ENCODE results near the gene SPOP.
"Not testable (repeated sequence)": the region's sequence is repeated elsewhere in the genome, so short reads cannot be mapped to it uniquely, and the experiment has no call there.

The SPOP gene

DNA sequence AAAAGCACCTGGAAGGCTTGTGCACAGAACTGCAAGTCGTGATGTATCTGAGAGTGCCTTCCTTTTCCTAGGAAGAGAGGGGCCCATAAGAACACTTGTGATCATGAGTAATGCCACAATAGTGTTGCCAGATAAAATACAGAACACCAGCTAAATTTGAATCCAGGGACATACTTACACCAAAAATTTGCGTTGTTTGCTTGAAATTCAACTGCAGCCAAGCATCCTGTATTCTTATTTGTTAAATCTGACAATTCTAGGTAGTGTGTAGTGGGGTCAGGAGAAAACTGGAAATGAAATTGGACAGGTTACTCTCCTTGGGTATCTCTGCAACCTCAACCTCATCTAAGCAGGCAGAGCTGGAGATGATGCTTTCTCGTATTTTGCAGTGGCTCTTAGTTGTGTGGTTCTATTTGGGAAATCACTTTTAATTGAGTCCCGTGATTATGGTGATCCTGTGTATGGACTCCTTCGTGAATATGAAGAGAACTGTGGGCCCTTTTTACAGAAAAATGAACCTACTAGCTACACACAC, 17.9 kb upstream of the SPOP start:
- DNase-seq: no peak

DNA sequence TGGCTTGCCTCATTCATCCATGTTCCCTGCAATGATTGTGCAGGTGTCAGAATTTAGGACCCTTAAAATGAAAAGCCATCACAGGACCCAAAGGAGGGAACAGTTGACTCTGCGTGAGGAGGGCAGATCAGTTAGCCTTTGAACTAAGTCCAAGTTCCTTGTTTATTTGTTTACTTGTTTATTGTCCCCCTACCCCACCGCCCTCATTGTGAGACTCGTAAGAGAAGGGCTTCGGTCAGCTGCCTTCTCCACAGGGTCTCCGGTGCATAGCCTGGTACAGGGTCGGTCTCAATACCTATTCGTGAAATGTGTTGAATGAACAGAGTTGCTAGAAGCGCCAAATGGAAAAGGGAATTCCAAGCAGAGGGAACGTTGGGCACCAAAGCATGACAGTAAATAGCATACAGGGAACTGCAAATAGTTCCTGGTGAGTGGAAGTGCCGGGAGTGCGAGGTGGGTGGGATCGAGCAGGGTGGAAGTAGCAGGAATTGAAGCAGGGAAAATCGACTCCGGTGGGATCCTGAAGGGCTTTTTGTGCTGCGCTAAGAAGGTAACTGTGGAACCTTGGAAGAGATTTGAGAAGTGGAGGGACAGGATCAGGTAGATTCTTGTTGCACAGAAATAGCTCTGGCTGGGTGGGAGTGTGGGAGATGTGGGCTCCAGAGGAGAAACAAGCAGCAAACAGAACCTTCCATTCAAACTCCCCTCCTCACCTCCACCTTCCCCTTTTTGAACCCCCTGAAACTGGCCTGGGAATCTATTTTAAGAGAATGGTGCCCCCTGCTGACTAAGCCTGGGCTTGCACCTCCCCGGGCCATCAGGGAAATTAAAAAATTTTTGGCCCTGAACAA, 17.2 kb upstream of the SPOP start:
- DNase-seq: peak; percentile 73

DNA sequence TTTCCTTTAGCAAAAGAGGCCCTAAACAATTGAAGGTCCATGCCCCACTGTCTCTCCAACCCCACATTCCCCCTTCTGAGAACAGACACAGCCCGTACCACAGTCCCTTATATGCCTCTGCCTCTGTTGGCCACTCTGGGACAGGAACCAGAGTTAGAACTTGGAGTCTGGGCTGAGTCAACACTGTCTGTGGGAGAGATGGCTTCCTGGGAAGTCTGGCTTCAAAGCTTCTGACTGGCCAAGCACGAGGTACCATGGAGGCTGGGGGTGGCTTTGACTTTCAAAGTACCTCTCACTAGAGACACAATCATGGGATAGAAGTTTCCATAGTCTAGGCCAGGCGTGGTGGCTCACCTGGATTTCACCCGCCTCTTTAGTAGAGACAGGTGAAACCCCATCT, 14.9 kb upstream of the SPOP start:
- no peak for DNase-seq

DNA sequence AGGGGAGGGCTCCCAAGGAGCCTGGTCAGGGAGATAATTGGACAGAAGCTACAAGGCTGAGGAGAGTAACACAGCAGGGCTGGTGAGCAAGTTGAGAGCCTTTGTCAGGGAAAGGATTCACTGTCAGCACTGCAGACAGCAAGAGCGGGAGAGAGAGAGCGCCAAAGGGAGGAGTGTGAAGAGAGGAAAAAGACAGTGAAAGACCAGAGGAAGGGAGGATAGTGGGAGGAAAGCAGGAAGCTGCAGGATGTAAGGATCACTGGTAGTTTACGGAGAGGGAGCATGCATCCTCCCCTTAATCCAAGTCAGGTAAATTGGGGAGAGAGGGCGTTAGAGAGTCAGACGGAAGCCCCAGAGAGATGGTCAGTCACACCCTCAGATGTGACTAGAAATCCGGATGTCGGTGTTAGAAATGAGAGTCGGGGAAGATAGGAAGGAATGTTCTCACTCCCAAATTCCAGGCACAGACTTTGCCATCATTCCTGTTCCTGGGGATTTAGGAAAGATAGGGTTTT, 13.8 kb upstream of the SPOP start:
- DNase-seq: no peak

DNA sequence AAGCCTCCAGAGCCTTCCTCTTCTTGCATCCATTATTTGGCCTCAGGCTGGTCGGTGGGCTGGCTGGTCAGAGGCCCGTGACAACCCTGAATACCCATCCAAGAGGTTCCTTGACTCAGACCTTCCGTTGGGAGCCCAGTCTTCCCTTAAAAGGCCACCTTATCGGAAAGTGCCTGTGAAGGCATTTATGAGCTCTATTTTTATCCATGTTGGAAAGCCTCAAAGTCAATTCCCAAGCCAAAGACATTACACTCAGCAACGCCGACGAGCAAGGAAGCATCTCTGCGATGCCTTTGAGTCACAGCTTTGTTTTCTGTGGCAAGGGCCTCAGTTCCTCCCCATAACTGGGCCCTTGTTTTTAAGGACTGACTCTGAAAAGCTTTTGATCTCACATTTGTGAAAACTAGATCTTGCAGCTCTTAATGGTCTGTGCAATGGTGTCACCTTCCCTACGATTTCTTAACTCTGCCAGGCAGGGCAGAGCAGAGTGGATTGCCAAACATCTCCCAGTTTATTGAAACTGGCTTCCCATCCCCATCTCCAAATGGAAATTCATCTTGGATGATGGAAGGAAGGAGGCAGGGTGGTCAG, 13.3 kb upstream of the SPOP start:
- DNase-seq: no peak

DNA sequence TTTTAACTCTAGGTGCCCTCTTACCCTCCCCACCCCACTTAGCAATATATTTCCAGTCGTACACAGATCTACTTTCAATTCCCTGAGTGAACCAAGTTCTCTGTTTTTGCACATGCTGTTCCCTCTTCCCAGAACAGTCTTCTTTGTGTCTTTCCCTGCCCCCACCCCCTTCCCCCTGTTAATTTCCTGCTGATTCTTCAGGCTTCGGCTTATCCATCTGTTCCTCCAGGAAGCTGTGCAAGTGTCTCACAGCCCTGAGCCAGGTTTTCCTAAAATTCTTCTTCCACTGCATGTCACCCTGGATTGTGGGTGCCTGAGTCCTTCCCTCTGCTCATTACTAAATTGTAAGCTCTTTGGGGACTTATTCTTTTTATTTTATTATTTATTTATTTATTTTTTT, 12.4 kb upstream of the SPOP start:
- no peak for DNase-seq

DNA sequence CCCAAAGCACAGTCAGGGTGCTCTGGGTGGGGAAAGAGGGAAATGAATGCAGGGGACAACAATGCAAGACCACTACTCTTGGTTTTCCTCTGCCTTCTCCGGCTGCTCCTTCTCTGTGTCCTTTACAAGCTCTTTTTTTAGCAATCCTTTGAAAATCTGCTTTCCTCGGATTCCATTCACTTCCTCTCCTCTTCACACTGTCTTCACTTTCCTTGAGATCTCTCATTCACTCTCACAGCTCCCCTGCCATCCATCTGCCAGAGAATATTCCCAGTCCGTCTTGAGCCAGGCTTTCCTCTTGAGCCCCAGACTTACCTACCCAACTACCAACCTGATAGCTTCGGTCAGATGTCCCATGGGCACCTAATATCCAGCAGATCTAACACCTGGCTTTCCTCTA, 11.0 kb upstream of the SPOP start:
- no peak for DNase-seq

DNA sequence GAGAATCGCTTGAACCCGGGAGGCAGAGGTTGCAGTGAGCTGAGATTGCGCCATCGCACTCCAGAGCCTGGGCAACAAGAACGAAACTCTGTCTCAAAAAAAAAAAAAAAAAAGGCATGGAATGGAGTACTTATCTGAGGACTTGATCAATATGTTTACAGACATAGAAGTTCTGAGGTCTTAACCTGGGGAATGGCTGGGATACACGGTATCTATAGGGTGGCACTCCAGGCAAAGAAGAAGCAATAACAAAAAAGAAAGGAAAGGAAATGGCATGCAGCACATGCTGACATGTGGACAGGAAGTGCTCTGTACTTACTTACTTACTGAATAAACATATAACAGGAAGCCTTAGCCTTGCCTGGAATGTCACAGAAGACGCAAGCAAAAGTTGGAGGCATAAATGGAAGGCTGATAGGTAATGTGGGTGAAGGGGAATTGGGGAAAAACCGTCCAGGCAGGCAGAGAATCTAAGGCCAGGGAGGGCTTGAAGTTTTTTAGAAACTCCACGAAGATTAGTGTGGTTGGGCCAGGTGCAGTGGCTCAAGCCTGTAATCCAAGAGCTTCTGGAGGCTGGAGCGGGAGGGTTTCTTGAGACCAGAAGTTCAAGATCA, 10.1 kb upstream of the SPOP start:
- DNase-seq: peak; percentile 19

DNA sequence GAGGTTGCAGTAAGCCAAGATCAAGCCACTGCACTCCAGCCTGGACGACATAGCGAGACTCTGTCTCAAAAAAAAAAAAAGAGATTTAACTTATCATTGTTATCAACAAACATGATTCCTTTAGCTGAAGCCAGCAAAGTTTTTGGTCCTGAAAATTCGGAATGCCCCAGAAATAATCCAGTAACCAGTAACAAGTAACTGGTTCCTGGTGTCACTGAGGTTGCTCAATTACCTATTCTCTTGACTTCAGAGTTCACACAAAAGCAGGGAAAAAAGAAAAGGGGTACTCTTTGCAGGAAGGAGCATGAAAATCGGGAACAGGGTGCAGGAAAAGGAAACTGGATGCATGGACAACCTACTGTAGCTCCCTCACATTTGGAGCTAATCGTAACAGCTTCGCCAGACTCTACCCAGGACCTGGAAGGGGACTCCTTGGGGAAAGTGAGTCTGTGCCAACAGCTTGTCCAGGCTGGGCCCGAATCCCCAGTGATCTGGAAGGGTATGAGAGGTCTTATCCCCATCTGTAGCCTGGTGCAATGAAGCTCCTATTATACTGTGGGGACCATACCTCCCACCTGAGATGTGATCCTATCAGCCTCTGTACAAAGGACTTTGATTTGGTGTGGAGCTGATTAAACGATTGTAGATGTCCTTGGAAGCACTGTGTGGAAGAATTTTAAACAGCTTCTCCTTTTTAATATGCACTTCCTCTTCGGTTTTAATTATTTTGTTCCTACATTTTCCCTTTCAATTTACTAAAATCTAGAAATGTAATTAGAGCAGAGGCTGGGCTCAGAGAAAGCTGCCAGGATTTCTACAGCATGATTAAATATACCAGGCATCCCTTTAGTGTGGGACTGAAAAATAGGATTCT, 3.4 kb upstream of the SPOP start:
- DNase-seq: no peak

DNA sequence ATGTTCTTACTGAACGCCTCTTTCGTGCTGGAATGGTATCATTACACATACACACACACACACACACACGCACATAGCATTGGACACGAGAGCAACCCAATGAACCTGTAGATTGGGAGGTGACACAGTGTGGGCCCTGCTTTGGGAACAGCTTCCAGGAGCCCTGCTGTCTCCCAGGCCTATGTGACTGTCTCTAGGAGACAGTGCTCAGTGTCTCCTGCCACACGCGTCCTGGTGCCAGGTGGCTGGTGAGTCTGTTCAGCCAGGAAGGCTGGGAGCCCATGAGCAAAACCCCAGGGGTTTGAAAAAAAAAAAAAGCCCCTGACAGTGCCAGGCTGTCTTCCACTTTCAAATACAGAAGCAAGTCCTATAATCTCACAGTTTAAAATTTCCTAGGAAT, 2.4 kb upstream of the SPOP start:
- DNase-seq: no peak

DNA sequence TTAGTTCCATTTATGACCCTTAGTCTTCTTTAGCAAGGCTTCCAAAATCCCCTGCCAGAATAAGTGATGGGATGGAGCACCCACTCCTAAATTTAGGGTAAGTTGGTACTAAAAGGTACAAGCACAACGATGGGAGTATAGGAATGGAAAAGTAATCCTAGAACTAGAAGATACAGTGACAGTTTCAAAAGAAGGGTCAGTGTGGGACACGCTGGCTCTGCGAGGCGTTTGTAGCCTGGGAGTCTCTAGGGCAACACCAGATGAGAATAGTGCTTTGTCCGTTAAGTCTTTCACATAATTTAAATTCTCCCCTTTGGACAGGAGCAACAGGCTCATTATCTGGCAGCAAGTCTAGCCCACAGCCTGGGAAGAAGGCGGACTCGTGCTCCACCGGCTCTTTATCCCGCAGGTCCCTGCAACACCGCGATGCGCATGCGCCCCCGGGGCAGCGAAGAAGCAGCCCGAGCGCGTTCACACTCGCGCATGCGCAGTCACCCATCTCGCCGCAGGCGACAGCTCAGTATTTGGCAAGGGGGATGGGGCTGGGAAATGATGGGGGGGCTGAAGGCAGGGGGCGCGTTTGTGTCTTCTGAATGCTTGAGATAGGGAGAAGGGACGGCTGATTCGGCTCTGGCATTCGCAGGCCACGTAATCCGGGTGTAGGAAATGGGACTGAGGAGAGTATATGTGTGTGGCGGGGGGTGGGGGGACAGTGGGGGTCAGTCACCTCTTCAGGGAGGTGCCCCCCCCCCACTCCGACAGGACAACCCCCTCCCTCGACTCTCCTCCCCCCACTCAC, 564 bp downstream of the SPOP start:
- peak; percentile 97 for DNase-seq

DNA sequence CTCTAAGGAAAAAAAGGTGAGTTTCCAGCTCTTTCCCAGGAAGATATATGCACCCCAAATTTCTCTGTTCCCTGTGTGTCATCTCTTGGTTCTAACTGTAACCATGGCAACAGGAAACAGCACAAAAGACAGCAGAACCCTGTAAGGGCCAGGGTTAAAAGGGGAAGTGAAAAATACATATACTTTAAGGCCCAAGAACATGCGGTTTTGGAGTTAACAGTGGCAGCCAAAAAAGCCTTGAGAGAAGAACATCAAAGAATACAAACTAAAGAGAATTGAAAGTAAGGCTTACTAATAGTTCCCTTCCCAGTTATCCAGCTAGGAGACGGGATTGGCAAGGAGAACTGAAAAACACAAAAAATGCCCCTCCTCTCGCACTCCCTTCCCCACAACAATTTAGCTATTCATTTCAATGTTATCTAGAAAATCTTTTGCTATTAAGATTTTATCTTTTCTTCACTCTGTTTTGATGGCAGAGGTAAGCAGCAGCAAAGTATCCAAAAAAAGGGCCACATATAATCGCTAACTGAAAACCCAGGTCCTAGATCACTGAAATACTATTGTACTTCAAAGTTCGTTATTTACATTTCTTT, 1.5 kb downstream of the SPOP start:
- DNase-seq: no peak

DNA sequence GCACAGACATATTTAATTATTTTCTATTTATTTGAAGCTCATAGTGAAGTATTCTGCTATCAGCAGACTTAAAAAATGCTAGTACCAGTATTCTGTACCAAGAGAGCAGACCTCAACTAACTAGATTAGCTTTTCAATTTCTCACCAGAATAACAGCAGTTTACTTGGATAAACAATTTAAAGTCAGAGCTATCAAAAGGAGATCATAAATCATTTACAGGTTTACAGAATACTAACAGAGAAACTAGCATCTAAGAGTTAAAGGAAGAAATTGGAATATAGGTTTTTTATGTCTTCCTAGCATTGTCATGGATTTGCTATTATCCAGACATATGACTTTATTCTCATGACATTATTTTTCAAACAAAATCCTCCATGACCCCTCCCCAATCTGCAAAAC, 3.4 kb downstream of the SPOP start:
- no peak for DNase-seq

DNA sequence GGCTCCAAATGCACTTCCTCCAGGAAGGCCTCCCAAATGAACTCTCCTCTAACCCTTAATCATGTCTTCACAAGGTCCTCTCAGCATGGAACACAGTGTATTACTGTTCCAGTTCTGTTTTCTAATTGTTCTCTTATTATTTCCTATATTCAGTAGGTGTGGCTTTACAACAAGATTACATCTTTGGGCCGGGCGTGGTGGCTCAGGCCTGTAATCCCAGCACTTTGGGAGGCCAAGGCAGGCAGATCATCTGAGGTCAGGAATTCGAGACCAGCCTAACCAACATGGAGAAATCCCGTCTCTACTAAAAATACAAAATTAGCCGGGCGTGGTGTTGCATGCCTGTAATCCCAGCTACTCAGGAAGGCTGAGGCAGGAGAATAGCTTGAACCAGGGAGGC, 4.2 kb downstream of the SPOP start:
- DNase-seq: not testable (repeated sequence)

DNA sequence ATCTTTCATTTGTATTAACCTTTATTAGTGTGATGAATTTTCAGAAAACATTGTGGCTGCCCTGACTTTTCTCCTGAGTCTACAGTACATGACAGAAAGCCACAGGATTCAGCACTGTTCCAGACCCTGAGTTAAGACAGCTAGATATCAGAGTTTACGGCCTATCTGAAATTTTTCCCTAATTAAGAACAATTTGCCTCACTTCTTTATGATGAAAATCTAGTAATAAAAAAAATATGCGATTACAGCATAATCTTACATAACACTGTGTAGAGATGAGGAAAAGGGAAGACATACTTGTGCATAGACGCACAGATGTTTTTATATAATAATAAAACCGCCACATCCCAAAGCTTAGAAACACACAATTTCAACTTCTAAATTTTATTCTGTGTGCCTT, 7.3 kb downstream of the SPOP start:
- DNase-seq: no peak

DNA sequence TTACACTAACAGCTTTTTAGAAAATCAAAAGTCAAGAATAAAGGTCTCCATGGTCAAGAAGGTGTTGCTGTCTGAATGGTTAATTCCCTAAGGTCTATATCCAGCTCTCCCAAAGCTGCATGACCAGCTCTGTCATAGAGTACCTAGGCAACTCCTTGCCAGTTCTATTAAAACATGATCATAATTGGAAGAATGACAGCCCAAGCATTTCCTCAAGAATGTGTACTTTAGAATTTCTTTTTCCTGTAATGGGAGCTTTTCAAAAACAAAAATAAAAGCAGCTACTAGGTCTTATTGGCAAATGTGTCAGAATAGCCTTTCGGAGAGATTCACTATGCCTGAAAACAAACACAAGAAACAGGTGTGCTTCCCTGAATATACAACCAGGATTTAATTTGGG, 7.9 kb downstream of the SPOP start:
- DNase-seq: no peak

DNA sequence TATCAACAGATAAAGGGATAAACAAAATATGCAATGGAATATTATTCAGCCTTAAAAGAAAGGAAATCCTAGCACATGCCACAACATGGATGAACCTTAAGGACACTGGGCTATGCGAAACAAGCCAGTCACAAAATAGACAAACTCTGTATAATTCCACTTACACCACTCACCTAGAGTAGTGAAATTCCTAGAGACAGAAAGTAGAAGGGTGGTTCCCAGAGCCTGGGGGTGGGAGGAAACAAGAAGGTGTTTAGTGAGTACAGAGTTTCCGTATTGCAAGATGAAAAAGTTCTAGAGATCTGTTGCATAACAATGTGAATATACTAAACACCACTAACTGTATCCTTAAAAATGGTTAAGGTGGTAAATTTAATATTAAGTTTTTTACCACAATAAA, 10.0 kb downstream of the SPOP start:
- DNase-seq: no peak

DNA sequence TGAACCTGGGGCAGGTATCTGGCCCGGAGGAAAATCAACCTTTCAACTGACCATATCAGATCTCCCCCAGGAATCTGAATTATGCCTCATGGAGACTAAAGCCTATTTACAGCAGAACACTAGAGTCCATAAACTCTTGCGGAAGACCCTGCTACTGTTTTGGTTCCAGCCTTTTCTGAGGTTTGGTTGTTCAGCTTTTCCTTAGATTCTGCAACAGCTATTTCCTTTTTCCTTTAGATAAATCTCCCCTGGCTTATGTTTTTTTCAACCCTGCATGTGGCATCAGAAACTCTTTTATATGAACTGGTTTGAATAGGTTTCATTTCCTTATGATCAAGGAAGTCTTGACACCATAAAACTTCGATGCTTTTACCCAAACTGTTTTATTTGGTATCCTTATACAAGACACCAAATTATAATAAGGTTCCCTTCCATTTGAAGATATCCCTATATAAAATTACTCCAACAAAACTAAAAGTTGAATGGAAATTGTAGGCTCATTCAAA, 13.1 kb downstream of the SPOP start:
- no peak for DNase-seq

DNA sequence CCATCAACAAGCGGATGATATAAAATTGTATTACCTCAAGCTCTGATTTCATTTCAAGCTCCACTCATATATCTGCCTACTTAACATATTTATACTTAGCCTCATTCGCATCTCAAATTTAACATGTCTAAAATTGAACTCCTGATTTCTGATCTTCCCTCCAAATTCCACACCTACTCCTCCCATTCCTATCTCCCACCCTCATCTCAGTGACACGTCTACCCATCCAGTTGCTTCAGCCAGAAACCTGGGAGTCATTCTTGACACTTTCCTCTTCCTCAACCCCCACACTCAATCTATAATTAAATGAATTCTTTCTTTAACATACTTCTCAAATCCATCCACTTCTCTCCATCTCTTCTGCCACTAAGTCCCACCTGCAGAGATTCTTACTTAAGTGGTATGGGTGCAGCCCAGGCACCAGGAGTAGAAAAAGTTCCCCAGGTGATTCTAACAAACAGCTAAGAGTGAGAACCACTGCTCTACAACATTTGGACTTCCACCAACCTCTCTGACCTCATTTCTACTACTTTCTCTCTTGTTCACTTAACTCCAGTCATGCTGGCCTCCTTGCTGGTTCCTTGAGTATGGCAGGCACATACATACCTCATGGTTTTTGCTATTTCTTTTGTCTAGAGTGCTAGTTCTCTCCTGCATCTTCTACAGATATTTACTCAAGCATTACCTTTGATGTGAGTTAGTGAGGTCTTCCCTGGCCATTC, 18.1 kb downstream of the SPOP start:
- no peak for DNase-seq

DNA sequence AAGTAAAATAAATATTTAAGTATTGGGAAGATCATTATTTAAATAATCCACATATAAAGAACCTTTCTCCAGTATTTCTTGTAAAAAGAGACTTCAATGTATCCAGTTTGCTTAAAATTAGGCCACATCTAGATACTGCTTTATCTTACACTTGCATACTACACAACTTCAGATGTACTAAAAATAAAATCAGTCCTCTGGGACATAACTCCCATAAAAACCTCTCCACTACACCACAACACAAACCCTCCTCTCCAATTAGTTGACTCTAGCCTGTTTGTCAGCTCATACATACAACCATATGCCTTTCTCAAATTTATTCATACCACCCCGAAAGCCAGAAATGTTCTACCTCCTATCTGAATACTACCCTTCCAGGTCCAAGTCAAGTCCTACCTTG, 21.6 kb downstream of the SPOP start:
- no peak for DNase-seq

DNA sequence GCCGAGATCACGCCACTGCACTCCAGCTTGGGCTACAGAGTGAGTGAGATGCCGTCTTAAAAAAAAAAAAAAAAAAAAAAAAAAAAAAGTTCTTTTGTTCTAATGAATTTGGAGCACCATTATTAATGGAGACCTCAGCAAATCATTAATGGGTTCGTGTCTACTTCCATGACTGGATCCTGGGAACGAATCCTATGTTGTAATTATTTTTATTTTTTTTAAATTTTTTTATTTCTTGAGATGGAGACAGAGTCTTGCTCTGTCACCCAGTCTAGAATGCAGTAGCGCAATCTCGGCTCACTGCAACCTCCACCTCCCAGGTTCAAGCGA, 30.7 kb downstream of the SPOP start:
- DNase-seq: no peak
